PC-9 (cell line): ENCODE measurements around the gene RSBN1L. TPM values are rescaled to one million over a fixed set of nuclear protein-coding genes. Genes with fewer than 3 reads are reported as not detected.

Experiments
- BruUV-seq: library from RNA; stranded (reverse); fragments of 400-500 nt; replicated peaks from 2 replicates; lab custom pipeline; 2021; lab: Mats Ljungman, UMichigan
- CTCF ChIA-PET: fragments of 300-600 bp; sonication (Branson Sonifier 250); formaldehyde crosslinking; loops from one replicate; lab custom pipeline; 2022; ENCODE audit warnings: antibody characterized with exemption; lab: Charles Lee
- POLR2A ChIA-PET: fragments of 300-600 bp; sonication (Branson Sonifier 250); formaldehyde crosslinking; loops from one replicate; lab custom pipeline; 2022; ENCODE audit warnings: antibody characterized with exemption; ENCODE audit not compliant: unreplicated experiment; lab: Charles Lee
- DNase-seq, 2 experiments: peaks; one replicate each; pipeline versions ENCODE4 v3.0.0 to v3.0.0-alpha.2; 2015 to 2022; ENCODE audit warnings: mixed read lengths in 1 of 2
- H2AFZ ChIP-seq: fragments of 200-600 bp; sonication (generic); 2 replicates; pipeline ENCODE4 v1.8.1; 2017; ENCODE audit warnings: antibody characterized with exemption
- H3F3A ChIP-seq: fragments of 200-600 bp; sonication (generic); 2 replicates; pipeline ENCODE4 v1.8.1; 2017; ENCODE audit warnings: antibody characterized with exemption, mild to moderate bottlenecking, low read depth; ENCODE audit not compliant: insufficient read depth
- H3K27ac ChIP-seq: fragments of 200-600 bp; sonication (generic); 2 replicates; pipeline ENCODE4 v1.6.1; 2016; ENCODE audit warnings: mixed run types
- H3K27me3 ChIP-seq: fragments of 200-600 bp; sonication (generic); 2 replicates; pipeline ENCODE4 v1.6.1; 2016; ENCODE audit warnings: low read depth, mixed run types; ENCODE audit not compliant: insufficient read depth
- H3K36me3 ChIP-seq: fragments of 200-600 bp; sonication (generic); 2 replicates; pipeline ENCODE4 v1.6.1; 2016; ENCODE audit warnings: low read depth, mixed run types
- H3K4me1 ChIP-seq: fragments of 200-600 bp; sonication (generic); replicated peaks from 2 replicates; pipeline ENCODE4 v1.6.1; 2016; ENCODE audit warnings: mixed run types; ENCODE audit not compliant: insufficient read depth
- H3K4me2 ChIP-seq: fragments of 200-600 bp; sonication (generic); 2 replicates; pipeline ENCODE4 v1.6.1; 2017; ENCODE audit warnings: mixed run types
- H3K4me3 ChIP-seq: fragments of 200-600 bp; sonication (generic); 2 replicates; pipeline ENCODE4 v1.6.1; 2016; ENCODE audit warnings: mixed run types
- H3K79me2 ChIP-seq: fragments of 200-600 bp; sonication (generic); 2 replicates; pipeline ENCODE4 v1.6.1; 2017; ENCODE audit warnings: low read depth, mixed run types
- H3K9me2 ChIP-seq: fragments of 200-600 bp; sonication (generic); 2 replicates; pipeline ENCODE4 v1.8.1; 2017; ENCODE audit warnings: mild to moderate bottlenecking; ENCODE audit not compliant: insufficient read depth
- H3K9me3 ChIP-seq: fragments of 200-600 bp; sonication (generic); 2 replicates; pipeline ENCODE4 v1.8.1; 2016; ENCODE audit warnings: low read depth; ENCODE audit not compliant: insufficient read depth
- H4K20me1 ChIP-seq: fragments of 200-600 bp; sonication (generic); 2 replicates; pipeline ENCODE4 v1.8.1; 2017; ENCODE audit not compliant: insufficient read depth
- EZH2 ChIP-seq: fragments of 200-600 bp; sonication (generic); IDR thresholded peaks from 2 replicates; pipeline ENCODE4 v1.8.0; 2017; ENCODE audit warnings: antibody characterized with exemption, low read depth
- intact Hi-C: fragments of 100-400 bp; cut with micrococcal nuclease; formaldehyde crosslinking; loops from one replicate; pipeline ENCODE4 v1.10.0; 2022; ENCODE audit not compliant: unreplicated experiment
- total RNA-seq: library from RNA; stranded (reverse); gene quantifications from 2 replicates; pipeline ENCODE4 v1.2.3, GENCODE V29; 2021
- TF ChIP-seq, protein P1 (sequence below): fragments of 200-600 bp; sonication (generic); conservative IDR thresholded peaks from 2 replicates; pipeline ENCODE4 v1.6.1; 2017; ENCODE audit warnings: mixed run types, antibody characterized with exemption, mild to moderate bottlenecking, moderate library complexity

The RSBN1L gene
- total RNA-seq, 1 experiment from 2014 or later = 20.7 TPM

DNA sequence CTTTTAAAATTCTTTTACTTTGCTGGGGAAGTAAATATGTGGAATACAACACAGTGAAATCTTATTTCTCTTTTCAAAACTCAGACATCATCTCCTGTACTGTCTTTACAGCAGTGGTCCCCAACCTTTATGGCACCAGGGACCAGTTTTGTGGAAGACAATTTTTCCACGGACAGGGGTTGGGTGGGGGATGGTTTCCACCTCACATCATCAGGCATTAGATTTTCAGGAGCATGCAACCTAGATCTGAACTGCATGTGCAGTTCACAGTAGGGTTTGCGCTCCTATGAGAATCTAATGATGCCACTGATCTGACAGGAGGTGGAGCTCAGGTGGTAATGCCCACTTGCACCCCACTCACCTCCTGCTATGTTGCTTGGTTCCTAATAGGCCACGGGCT is 89.8 kb downstream of the RSBN1L start:
- no peaks in the 10 kb centered on the region for H3K27me3 ChIP-seq
- no peak for DNase-seq
- H3K4me3 ChIP-seq = no peak overlapping the region
- H3K27ac ChIP-seq = no peak overlapping the region
- no peaks in the 10 kb centered on the region for H3K9me2 ChIP-seq
- POLR2A ChIA-PET = no interaction called here
- no peaks in the 10 kb centered on the region for H3K4me1 ChIP-seq
- 0 out of 2 replicates have a peak, but pooled peaks cover 6% of the 10 kb centered on the region for H3F3A ChIP-seq
- no peaks in the 10 kb centered on the region for H3K9me3 ChIP-seq
- H3K36me3 ChIP-seq = no peaks in the 10 kb centered on the region
- TF ChIP-seq EZH2 = no peak
- TF ChIP-seq, protein P1, sequence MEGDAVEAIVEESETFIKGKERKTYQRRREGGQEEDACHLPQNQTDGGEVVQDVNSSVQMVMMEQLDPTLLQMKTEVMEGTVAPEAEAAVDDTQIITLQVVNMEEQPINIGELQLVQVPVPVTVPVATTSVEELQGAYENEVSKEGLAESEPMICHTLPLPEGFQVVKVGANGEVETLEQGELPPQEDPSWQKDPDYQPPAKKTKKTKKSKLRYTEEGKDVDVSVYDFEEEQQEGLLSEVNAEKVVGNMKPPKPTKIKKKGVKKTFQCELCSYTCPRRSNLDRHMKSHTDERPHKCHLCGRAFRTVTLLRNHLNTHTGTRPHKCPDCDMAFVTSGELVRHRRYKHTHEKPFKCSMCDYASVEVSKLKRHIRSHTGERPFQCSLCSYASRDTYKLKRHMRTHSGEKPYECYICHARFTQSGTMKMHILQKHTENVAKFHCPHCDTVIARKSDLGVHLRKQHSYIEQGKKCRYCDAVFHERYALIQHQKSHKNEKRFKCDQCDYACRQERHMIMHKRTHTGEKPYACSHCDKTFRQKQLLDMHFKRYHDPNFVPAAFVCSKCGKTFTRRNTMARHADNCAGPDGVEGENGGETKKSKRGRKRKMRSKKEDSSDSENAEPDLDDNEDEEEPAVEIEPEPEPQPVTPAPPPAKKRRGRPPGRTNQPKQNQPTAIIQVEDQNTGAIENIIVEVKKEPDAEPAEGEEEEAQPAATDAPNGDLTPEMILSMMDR = no peak
- CTCF ChIA-PET = no interaction called here
- H3K79me2 ChIP-seq = no peaks in the 10 kb centered on the region
- BruUV-seq = no TSS peak
- H3K4me2 ChIP-seq = no peak overlapping the region
- intact Hi-C loops = no loop called here
- H4K20me1 ChIP-seq = peaks cover 3% of the 10 kb centered on the region; the same call in 1 of the 2 replicates
- H2AFZ ChIP-seq = no peak overlapping the region

GRCh38 chr7:77786741-77787140 is 90.5 kb downstream of the RSBN1L start:
- H3F3A ChIP-seq = 0 out of 2 replicates have a peak, but pooled peaks cover 8% of the 10 kb centered on the region
- no TSS peak for BruUV-seq
- H3K27ac ChIP-seq = no peak overlapping the region
- H3K4me2 ChIP-seq = no peak overlapping the region
- no peaks in the 10 kb centered on the region for H3K79me2 ChIP-seq
- H3K36me3 ChIP-seq = no peaks in the 10 kb centered on the region
- H3K9me2 ChIP-seq = no peaks in the 10 kb centered on the region
- H3K4me1 ChIP-seq = no peaks in the 10 kb centered on the region
- no peaks in the 10 kb centered on the region for H3K9me3 ChIP-seq
- TF ChIP-seq, protein P1 = no peak
- no peak for TF ChIP-seq EZH2
- no peaks in the 10 kb centered on the region for H3K27me3 ChIP-seq
- POLR2A ChIA-PET = no interaction called here
- H2AFZ ChIP-seq = no peak overlapping the region
- CTCF ChIA-PET = no interaction called here
- no peak overlapping the region for H3K4me3 ChIP-seq
- DNase-seq = no peak
- H4K20me1 ChIP-seq = peaks cover 3% of the 10 kb centered on the region; the same call in 1 of the 2 replicates
- intact Hi-C loops = no loop called here

DNA sequence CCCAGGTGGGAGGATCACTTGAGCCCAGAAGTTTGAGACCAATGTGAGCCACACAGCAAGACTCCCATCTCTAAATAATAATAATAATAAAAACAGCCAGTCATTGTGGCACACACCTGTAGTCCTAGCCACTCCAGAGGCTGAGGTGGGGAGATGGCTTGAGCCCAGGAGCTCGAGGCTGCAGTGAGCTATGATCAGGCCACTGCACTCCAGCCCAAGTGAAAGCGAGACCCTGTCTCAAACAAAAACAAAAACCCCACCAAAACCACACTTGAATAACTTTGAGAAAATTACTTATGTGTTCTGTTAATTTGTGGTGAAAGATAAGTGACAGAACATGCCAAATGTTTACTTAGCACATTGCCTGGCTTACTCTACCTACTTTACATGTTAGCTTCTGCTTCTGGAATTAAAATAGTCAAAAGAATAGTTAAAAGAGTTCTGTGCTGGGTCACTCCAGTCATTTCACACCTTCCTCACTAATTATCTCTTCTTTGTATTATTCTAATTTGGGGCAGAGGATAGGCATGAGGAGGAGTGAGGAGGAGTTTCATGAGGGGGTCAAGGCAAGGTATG is 92.2 kb downstream of the RSBN1L start:
- 0 out of 2 replicates have a peak, but pooled peaks cover 8% of the 10 kb centered on the region for H3F3A ChIP-seq
- POLR2A ChIA-PET = interaction anchor here (0.7 kb wide), 2 partner anchors 28 to 74 kb away, joined by 3 to 4 read pairs; no protein-coding TSS in a partner anchor
- no peaks in the 10 kb centered on the region for H4K20me1 ChIP-seq
- no peak overlapping the region for H3K4me2 ChIP-seq
- H3K4me1 ChIP-seq = no peaks in the 10 kb centered on the region
- H3K4me3 ChIP-seq = no peak overlapping the region
- no peak for TF ChIP-seq EZH2
- TF ChIP-seq, protein P1 = no peak
- intact Hi-C loops = no loop called here
- no peak for DNase-seq
- CTCF ChIA-PET = no interaction called here
- H3K9me3 ChIP-seq = no peaks in the 10 kb centered on the region
- BruUV-seq = no TSS peak
- H3K36me3 ChIP-seq = no peaks in the 10 kb centered on the region
- H3K27me3 ChIP-seq = no peaks in the 10 kb centered on the region
- H3K9me2 ChIP-seq = no peaks in the 10 kb centered on the region
- H3K27ac ChIP-seq = no peak overlapping the region
- H3K79me2 ChIP-seq = peaks cover 1% of the 10 kb centered on the region; the same call in 1 of the 2 replicates
- no peak overlapping the region for H2AFZ ChIP-seq
